ENCODE measurements around the gene BACH2. TPM values are rescaled to one million over a fixed set of nuclear protein-coding genes. Genes with fewer than 3 reads are reported as not detected.

BACH2 gene
- total and polyA plus RNA-seq, 2 of the 4 experiments (the other 2 are of a cell fraction) = 1.3 to 1.4 TPM

- in situ Hi-C loops (cut with MboI; ENCODE audit: low sequenced_read_pairs) (no loop called here), intact Hi-C loops (cut with micrococcal nuclease) (no loop called here), dilution Hi-C loops (cut with HindIII; ENCODE audit: low sequenced_read_pairs, unreplicated experiment) (no loop called here)
- Histone ChIP-seq H4K20me1 (ENCODE audit: insufficient read depth, low read length) (no peaks in the 10 kb centered on the region), H2BK5ac (ENCODE audit: low read depth, low read length, poor library complexity, severe bottlenecking) (no peak overlapping the region), H2BK20ac (ENCODE audit: low read depth, low read length) (no peak overlapping the region), H3K14ac (replicated peaks; ENCODE audit: low read depth, low read length) (no peak overlapping the region), H3K27ac (ENCODE audit: insufficient read depth, low read length) (no peak overlapping the region), H3K23ac (ENCODE audit: low read depth, low read length) (no peak overlapping the region), H4K91ac (ENCODE audit: insufficient read depth, low read depth, low read length) (no peak overlapping the region), H4K5ac (ENCODE audit: low read depth, low read length) (no peak overlapping the region), H3K9me1 (ENCODE audit: insufficient read depth, low read length) (no peaks in the 10 kb centered on the region), H2AK5ac (ENCODE audit: low read depth, low read length) (no peak overlapping the region), H2AK9ac (replicated peaks; ENCODE audit: low read depth, low read length, poor library complexity) (no peak overlapping the region), H3K79me1 (ENCODE audit: low read depth in 1 of 2, low read length in 2 of 2) (no peaks in the 10 kb centered on the region), H3K4ac (ENCODE audit: low read depth, low read length) (no peak overlapping the region), H3K4me3 (ENCODE audit: insufficient read depth, low read depth, low read length) (no peak overlapping the region), H3K56ac (ENCODE audit: extremely low read depth, insufficient read depth, low read length) (no peak overlapping the region), H3K27me3 (ENCODE audit: control insufficient read depth, insufficient read depth, low read length) (peaks cover 7% of the 10 kb centered on the region), H3K18ac (ENCODE audit: low read depth, low read length) (no peak overlapping the region), H4K8ac (ENCODE audit: low read depth in 2 of 2, low read length in 2 of 2) (no peak overlapping the region), H3K36me3 (ENCODE audit: control insufficient read depth, insufficient read depth, low read length) (no peaks in the 10 kb centered on the region), H3K9ac (ENCODE audit: low read depth, low read length) (no peak overlapping the region), H2BK15ac (ENCODE audit: low read depth, low read length) (no peak overlapping the region), H2AFZ (replicated peaks; ENCODE audit: low read length, poor library complexity) (no peak overlapping the region), H3K4me2 (ENCODE audit: low read depth, low read length) (no peak overlapping the region), H3K9me3 (ENCODE audit: control insufficient read depth, insufficient read depth, low read length) (no peaks in the 10 kb centered on the region), H2BK120ac (ENCODE audit: low read depth, low read length) (no peak overlapping the region), H3K4me1 (ENCODE audit: control insufficient read depth, insufficient read depth, low read length) (peaks cover 2% of the 10 kb centered on the region; the same call in 1 of the 2 replicates)
- ATAC-seq (ENCODE audit: low read depth) = no peak
- no peak for TF ChIP-seq FOS (IDR thresholded peaks at IDR 0.05; ENCODE audit: low read depth, low read length)
- TF ChIP-seq SMC3 (IDR thresholded peaks at IDR 0.05; ENCODE audit: low read depth, low read length) = no peak
- TF ChIP-seq MAFK (IDR thresholded peaks at IDR 0.05; ENCODE audit: low read depth, low read length) = no peak
- TF ChIP-seq NFE2L2 (IDR thresholded peaks at IDR 0.05; ENCODE audit: low read depth, low read length) = no peak
- no peak for TF ChIP-seq MAZ (IDR thresholded peaks at IDR 0.05; ENCODE audit: borderline replicate concordance, low read depth, low read length)
- TF ChIP-seq CHD1 (IDR thresholded peaks at IDR 0.05; ENCODE audit: low read depth, low read length) = no peak
- TF ChIP-seq POLR2A (IDR thresholded peaks at IDR 0.05; ENCODE audit: low read depth, low read length) = no peak
- no peak for TF ChIP-seq MXI1 (IDR thresholded peaks at IDR 0.05; ENCODE audit: borderline replicate concordance, low read depth, low read length)
- TF ChIP-seq RCOR1 (IDR thresholded peaks at IDR 0.05; ENCODE audit: insufficient replicate concordance, low read length) = no peak
- no peak for TF ChIP-seq CTCF (conservative IDR thresholded peaks at IDR 0.05; ENCODE audit: low read depth, low read length)
- no TSS peak for BruUV-seq (replicated peaks)
- no peak for DNase-seq
- POLR2A ChIA-PET (ENCODE audit: unreplicated experiment) = no interaction called here
- CTCF ChIA-PET = interaction anchor here (0.6 to 0.7 kb wide), 2 partner anchors 32 to 120 kb away, joined by 4 to 5 read pairs; no protein-coding TSS in a partner anchor
- WGBS, 2 experiments (ENCODE audit: extremely low coverage in 2 of 2, insufficient read length in 1 of 2) = no CpG with 5 or more reads among the region's 7 CpGs
Observed at GRCh38 chr6:89888138-89888514, 408.5 kb downstream of the BACH2 start.
